B cell (primary cell): ENCODE data around the gene PREP. TPM values are rescaled to one million over a fixed set of nuclear protein-coding genes. Genes with fewer than 3 reads are reported as not detected.

Experiments used
- ATAC-seq: fragments of 200-7000 bp; cut with Tn5 transposase; one replicate; pipeline ENCODE4 v1.10.0; 2021; ENCODE audit warnings: low read depth, mild to moderate bottlenecking, moderate number of reproducible peaks, moderate library complexity
- CTCF ChIA-PET: fragments of 350-600 bp; sonication (Branson Sonifier 250); formaldehyde crosslinking; loops from one replicate; lab custom pipeline; 2021; ENCODE audit warnings: antibody characterized with exemption, inconsistent platforms; lab: Charles Lee
- POLR2A ChIA-PET: fragments of 350-600 bp; sonication (Branson Sonifier 250); formaldehyde crosslinking; loops from one replicate; lab custom pipeline; 2021; ENCODE audit warnings: antibody characterized with exemption; lab: Charles Lee
- DNase-seq: peaks from one replicate; pipeline ENCODE4 v3.0.0; 2013
- H2AFZ ChIP-seq: 2 replicates; pipeline ENCODE4 v1.6.1; 2012; ENCODE audit warnings: mild to moderate bottlenecking, low read depth, low read length; ENCODE audit not compliant: insufficient read depth, poor library complexity, severe bottlenecking
- H3K27ac ChIP-seq, 2 donors: 1 replicate in 1 of 2; 2 replicates in 1 of 2; pipeline ENCODE4 v1.5.1; 2012 to 2013; ENCODE audit warnings: low read length in 2 of 2, mild to moderate bottlenecking in 2 of 2, moderate library complexity in 1 of 2
- H3K27me3 ChIP-seq, 4 experiments: fragments of 200-600 bp in 1 of 4; sonication (generic) in 1 of 4; replicated peaks in 1 of 4; 1 replicate in 2 of 4; 2 replicates in 2 of 4; pipeline versions ENCODE4 v1.6.1 to v1.7.0; 2013 to 2016; ENCODE audit warnings: low read length in 3 of 4, mild to moderate bottlenecking in 2 of 4, mixed read lengths in 1 of 4, moderate library complexity in 1 of 4; ENCODE audit not compliant: insufficient read depth in 4 of 4, control insufficient read depth in 3 of 4; ENCODE audit errors: control extremely low read depth in 1 of 4
- H3K36me3 ChIP-seq, 2 experiments: replicated peaks in 1 of 2; 1 replicate in 1 of 2; 2 replicates in 1 of 2; pipeline versions ENCODE4 v1.6.1 to v1.7.1; 2013; ENCODE audit warnings: low read length in 1 of 2; ENCODE audit not compliant: insufficient read depth in 2 of 2, control insufficient read depth in 1 of 2; ENCODE audit errors: control extremely low read depth in 1 of 2, extremely low read depth in 1 of 2
- H3K4me1 ChIP-seq, 2 donors: fragments of 200-600 bp in 1 of 2; sonication (generic) in 1 of 2; 1 replicate in 1 of 2; 2 replicates in 1 of 2; pipeline versions ENCODE4 v1.5.1 to v1.6.1; 2013 to 2017; ENCODE audit warnings: low read length in 2 of 2; ENCODE audit not compliant: control insufficient read depth in 2 of 2, insufficient read depth in 2 of 2
- H3K4me2 ChIP-seq: replicated peaks from 2 replicates; pipeline ENCODE3; 2012; ENCODE audit warnings: mild to moderate bottlenecking, low read depth, low read length; ENCODE audit not compliant: poor library complexity, severe bottlenecking
- H3K4me3 ChIP-seq, 5 experiments: fragments of 200-600 bp in 1 of 5; sonication (generic) in 1 of 5; 1 replicate in 3 of 5; 2 replicates in 2 of 5; pipeline versions ENCODE4 v1.5.1 to v1.7.0; 2011 to 2016; ENCODE audit warnings: low read length in 4 of 5, mild to moderate bottlenecking in 4 of 5, low read depth in 2 of 5, control low read depth in 1 of 5, moderate library complexity in 1 of 5; ENCODE audit not compliant: insufficient read depth in 1 of 5; ENCODE audit errors: control extremely low read depth in 1 of 5, extremely low read depth in 1 of 5
- H3K79me2 ChIP-seq: fragments of 200-600 bp; sonication (generic); one replicate; pipeline ENCODE4 v1.6.0; 2016; ENCODE audit warnings: low read length; ENCODE audit not compliant: control insufficient read depth, insufficient read depth
- H3K9ac ChIP-seq: fragments of 200-600 bp; sonication (generic); 2 replicates; pipeline ENCODE4 v1.6.1; 2017; ENCODE audit warnings: mild to moderate bottlenecking, low read length, moderate library complexity
- H3K9me3 ChIP-seq, 3 donors: one replicate each; pipeline versions ENCODE4 v1.6.1 to v1.7.1; 2013; ENCODE audit warnings: low read length in 2 of 3; ENCODE audit not compliant: control insufficient read depth in 2 of 3, insufficient read depth in 1 of 3; ENCODE audit errors: control extremely low read depth in 1 of 3
- H4K20me1 ChIP-seq: 2 replicates; pipeline ENCODE4 v1.6.0; 2012; ENCODE audit warnings: mild to moderate bottlenecking, low read length; ENCODE audit not compliant: insufficient read depth, control insufficient read depth, poor library complexity, severe bottlenecking
- H3K27ac Mint-ChIP-seq: one replicate; pipeline ENCODE4 v1.8.0; 2021; ENCODE audit warnings: mixed read lengths
- H3K27me3 Mint-ChIP-seq: one replicate; pipeline ENCODE4 v1.8.0; 2021; ENCODE audit warnings: mixed read lengths
- H3K4me1 Mint-ChIP-seq: one replicate; pipeline ENCODE4 v1.8.0; 2021; ENCODE audit warnings: mixed read lengths
- H3K4me3 Mint-ChIP-seq: one replicate; pipeline ENCODE4 v1.8.0; 2021; ENCODE audit warnings: mixed read lengths
- H3K9me3 Mint-ChIP-seq: one replicate; pipeline ENCODE4 v1.8.0; 2022; ENCODE audit warnings: mixed read lengths; ENCODE audit not compliant: insufficient read depth
- EZH2 ChIP-seq: IDR thresholded peaks from 2 replicates; pipeline ENCODE4 v1.6.1; 2012; ENCODE audit warnings: borderline replicate concordance, low read depth, mild to moderate bottlenecking, moderate library complexity, low read length; ENCODE audit not compliant: insufficient read depth, poor library complexity, severe bottlenecking
- WGBS: methylation state at CpG from one replicate; pipeline ENCODE4 v1.1.5; 2013; ENCODE audit warnings: missing lambda C conversion rate; ENCODE audit not compliant: insufficient coverage; 5-methylcytosine and 5-hydroxymethylcytosine counted together
- intact Hi-C: fragments of 100-400 bp; cut with micrococcal nuclease; formaldehyde crosslinking; loops from one replicate; pipeline ENCODE4 v1.10.0; 2022
- polyA plus RNA-seq: library from polyadenylated mRNA; depleted of rRNA; stranded (reverse); fragments of >200 nt; gene quantifications from 2 replicates; pipeline ENCODE4 v1.2.3, GENCODE V29; 2012
- total RNA-seq, 2 donors: library from RNA; stranded (reverse); fragments of 120-200 nt in 1 of 2; gene quantifications; 1 replicate in 1 of 2; 2 replicates in 1 of 2; pipeline versions ENCODE4 v1.2.3 to v1.2.4, GENCODE V29; 2013 to 2022
- TF ChIP-seq, protein P1 (sequence below): fragments of 200-600 bp; IDR thresholded peaks from one replicate; pipeline ENCODE4 v1.8.0; 2022; ENCODE audit warnings: antibody characterized with exemption, mild to moderate bottlenecking

PREP gene
- total and polyA plus RNA-seq, 2 donors (not counting 1 experiment from before 2014, with no cell fraction given) = 12.2 to 27.0 TPM

GRCh38 chr6:105374010-105374420 lies 28.9 kb downstream of the PREP start:
- no CpG with 5 or more reads among the region's 4 CpGs for WGBS
- H4K20me1 ChIP-seq = no peaks in the 10 kb centered on the region
- no peak for DNase-seq

GRCh38 chr6:105373481-105373880 lies 29.4 kb downstream of the PREP start:
- H3K4me3 Mint-ChIP-seq = no peak overlapping the region
- no peaks in the 10 kb centered on the region for H3K9me3 ChIP-seq
- ATAC-seq (no peak), DNase-seq (no peak)
- intact Hi-C loops = no loop called here
- H3K27ac ChIP-seq = no peak overlapping the region
- no peak overlapping the region for H2AFZ ChIP-seq
- H3K79me2 ChIP-seq = no peaks in the 10 kb centered on the region
- ChIA-PET CTCF (interaction anchor here (1.4 kb wide), 1 partner anchor 10 kb away, joined by 3 read pairs; no protein-coding TSS in a partner anchor), POLR2A (no interaction called here)
- H3K27me3 Mint-ChIP-seq = no peaks in the 10 kb centered on the region
- H4K20me1 ChIP-seq = no peaks in the 10 kb centered on the region
- TF ChIP-seq EZH2 = no peak
- TF ChIP-seq, protein P1, sequence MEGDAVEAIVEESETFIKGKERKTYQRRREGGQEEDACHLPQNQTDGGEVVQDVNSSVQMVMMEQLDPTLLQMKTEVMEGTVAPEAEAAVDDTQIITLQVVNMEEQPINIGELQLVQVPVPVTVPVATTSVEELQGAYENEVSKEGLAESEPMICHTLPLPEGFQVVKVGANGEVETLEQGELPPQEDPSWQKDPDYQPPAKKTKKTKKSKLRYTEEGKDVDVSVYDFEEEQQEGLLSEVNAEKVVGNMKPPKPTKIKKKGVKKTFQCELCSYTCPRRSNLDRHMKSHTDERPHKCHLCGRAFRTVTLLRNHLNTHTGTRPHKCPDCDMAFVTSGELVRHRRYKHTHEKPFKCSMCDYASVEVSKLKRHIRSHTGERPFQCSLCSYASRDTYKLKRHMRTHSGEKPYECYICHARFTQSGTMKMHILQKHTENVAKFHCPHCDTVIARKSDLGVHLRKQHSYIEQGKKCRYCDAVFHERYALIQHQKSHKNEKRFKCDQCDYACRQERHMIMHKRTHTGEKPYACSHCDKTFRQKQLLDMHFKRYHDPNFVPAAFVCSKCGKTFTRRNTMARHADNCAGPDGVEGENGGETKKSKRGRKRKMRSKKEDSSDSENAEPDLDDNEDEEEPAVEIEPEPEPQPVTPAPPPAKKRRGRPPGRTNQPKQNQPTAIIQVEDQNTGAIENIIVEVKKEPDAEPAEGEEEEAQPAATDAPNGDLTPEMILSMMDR = no peak
- no peaks in the 10 kb centered on the region for H3K4me1 ChIP-seq
- H3K36me3 ChIP-seq = peaks cover 1 to 53% of the 10 kb centered on the region in 2 experiments
- H3K27ac Mint-ChIP-seq = no peak overlapping the region
- no peaks in the 10 kb centered on the region for H3K9me3 Mint-ChIP-seq
- WGBS = no CpG with 5 or more reads among the region's 6 CpGs
- H3K27me3 ChIP-seq = no peaks in the 10 kb centered on the region
- no peaks in the 10 kb centered on the region for H3K4me1 Mint-ChIP-seq
- H3K4me3 ChIP-seq = no peak overlapping the region
- H3K9ac ChIP-seq = no peak overlapping the region
- H3K4me2 ChIP-seq = no peak overlapping the region

More at GRCh38 chr6:105374010-105374420, 28.9 kb downstream of the PREP start:
- CTCF ChIA-PET = no interaction called here
- no peaks in the 10 kb centered on the region for H3K4me1 ChIP-seq
- H3K9me3 ChIP-seq = no peaks in the 10 kb centered on the region
- TF ChIP-seq EZH2 = no peak
- TF ChIP-seq, protein P1 = no peak
- H3K79me2 ChIP-seq = no peaks in the 10 kb centered on the region
- no peaks in the 10 kb centered on the region for H3K27me3 ChIP-seq
- H3K27ac ChIP-seq = no peak overlapping the region
- no peaks in the 10 kb centered on the region for H3K9me3 Mint-ChIP-seq
- no peak for ATAC-seq
- H3K9ac ChIP-seq = no peak overlapping the region
- H3K36me3 ChIP-seq = peaks cover 1 to 49% of the 10 kb centered on the region in 2 experiments
- intact Hi-C loops = no loop called here
- POLR2A ChIA-PET = no interaction called here
- no peak overlapping the region for H3K4me2 ChIP-seq
- H3K4me3 ChIP-seq = no peak overlapping the region
- no peak overlapping the region for H3K27ac Mint-ChIP-seq
- H3K4me1 Mint-ChIP-seq = no peaks in the 10 kb centered on the region
- H2AFZ ChIP-seq = no peak overlapping the region
- no peak overlapping the region for H3K4me3 Mint-ChIP-seq
- H3K27me3 Mint-ChIP-seq = no peaks in the 10 kb centered on the region
